Measurements from ENCODE around the gene KRTAP21-1.

- no peak for TF ChIP-seq CTCF (IDR thresholded peaks at IDR 0.05)
- TF ChIP-seq POLR2A (IDR thresholded peaks at IDR 0.05): no peak
Observed at GRCh38 chr21:30747159-30747558, 8.1 kb downstream of the KRTAP21-1 start, which contains the start of gene KRTAP21-2.

All from uterus (tissue), 2 donors.